ENCODE measurements around the gene SMG9. TPM values are rescaled to one million over a fixed set of nuclear protein-coding genes. Genes with fewer than 3 reads are reported as not detected.
A peak's percentile ranks its signal among the peaks of the same experiment; 100 is the strongest.

Gene SMG9
- total RNA-seq, 1 donor from 2014 or later, result 4.7 TPM

DNA sequence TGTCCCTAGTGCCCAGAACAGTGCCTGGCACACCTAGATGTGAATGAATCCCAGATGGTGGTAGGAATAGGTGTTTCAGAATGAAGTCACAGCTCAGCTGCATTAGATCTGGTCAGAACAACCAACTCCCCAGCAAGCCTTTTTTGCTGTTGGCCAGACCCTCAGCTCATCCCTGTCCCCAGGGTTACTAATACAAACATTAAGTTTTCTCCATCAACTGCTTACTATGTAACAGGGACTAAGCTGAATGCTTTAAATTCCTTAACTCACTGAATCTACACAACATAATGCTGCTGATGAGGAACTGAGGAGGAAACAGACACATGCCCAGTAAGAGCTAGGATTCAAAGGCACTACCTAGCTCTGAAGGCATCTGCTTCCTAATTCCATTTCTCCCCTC lies 18.8 kb downstream of the SMG9 start:
- DNase-seq (ENCODE audit: low read depth), result no peak
- H3K36me3 ChIP-seq (ENCODE audit: control insufficient read depth, insufficient read depth, low read length), result peaks cover 15% of the 10 kb centered on the region
- H3K27me3 ChIP-seq (ENCODE audit: control insufficient read depth, insufficient read depth, low read length), result no peaks in the 10 kb centered on the region
- no peak for TF ChIP-seq CTCF (IDR thresholded peaks at IDR 0.05; ENCODE audit: insufficient read depth, low read length, severe bottlenecking)
- no peak overlapping the region for H3K4me3 ChIP-seq (ENCODE audit: low read depth, low read length)
- peak; percentile 32 for FAIRE-seq

- TF ChIP-seq CTCF (IDR thresholded peaks at IDR 0.05; ENCODE audit: insufficient read depth, low read length, severe bottlenecking), result no peak
- FAIRE-seq (no peak), DNase-seq (ENCODE audit: low read depth) (no peak)
- peaks cover 15% of the 10 kb centered on the region for H3K36me3 ChIP-seq (ENCODE audit: control insufficient read depth, insufficient read depth, low read length)
- H3K27me3 ChIP-seq (ENCODE audit: control insufficient read depth, insufficient read depth, low read length), result no peaks in the 10 kb centered on the region
- no peak overlapping the region for H3K4me3 ChIP-seq (ENCODE audit: low read depth, low read length)
These were observed 19.7 kb downstream of the SMG9 start for GRCh38 chr19:43735013-43735412.

GRCh38 chr19:43731846-43732245 lies 22.9 kb downstream of the SMG9 start:
- DNase-seq (ENCODE audit: low read depth) (no peak), FAIRE-seq (no peak)
- H3K36me3 ChIP-seq (ENCODE audit: control insufficient read depth, insufficient read depth, low read length), result peaks cover 14% of the 10 kb centered on the region

GRCh38 chr19:43731346-43731745 lies 23.4 kb downstream of the SMG9 start:
- Histone ChIP-seq H3K4me3 (ENCODE audit: low read depth, low read length) (no peak overlapping the region), H3K27me3 (ENCODE audit: control insufficient read depth, insufficient read depth, low read length) (no peaks in the 10 kb centered on the region), H3K36me3 (ENCODE audit: control insufficient read depth, insufficient read depth, low read length) (peaks cover 13% of the 10 kb centered on the region)
- no peak for DNase-seq (ENCODE audit: low read depth)
- TF ChIP-seq CTCF (IDR thresholded peaks at IDR 0.05; ENCODE audit: insufficient read depth, low read length, severe bottlenecking), result no peak
- FAIRE-seq, result no peak

More at GRCh38 chr19:43731846-43732245, 22.9 kb downstream of the SMG9 start:
- H3K4me3 ChIP-seq (ENCODE audit: low read depth, low read length), result no peak overlapping the region
- H3K27me3 ChIP-seq (ENCODE audit: control insufficient read depth, insufficient read depth, low read length), result no peaks in the 10 kb centered on the region
- TF ChIP-seq CTCF (IDR thresholded peaks at IDR 0.05; ENCODE audit: insufficient read depth, low read length, severe bottlenecking), result no peak

DNA sequence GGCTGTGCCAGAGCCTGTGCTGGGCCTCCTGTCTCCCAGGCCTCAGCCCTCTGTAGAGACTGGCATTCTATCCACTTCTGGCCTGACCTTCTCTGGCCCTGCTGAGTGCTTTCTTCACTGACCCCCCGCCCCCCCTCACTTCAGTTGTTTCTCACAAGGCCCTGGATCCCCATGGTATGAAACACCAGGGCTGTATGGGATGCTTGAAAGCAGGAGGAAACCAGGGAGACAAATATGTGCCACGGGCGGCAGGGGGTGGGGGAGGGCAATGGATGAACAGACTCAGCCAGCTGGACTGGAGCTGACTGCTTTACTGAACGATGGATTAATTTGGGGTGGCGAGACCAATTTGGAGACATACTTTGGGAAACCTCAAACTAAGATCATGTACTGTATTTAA lies 24.8 kb downstream of the SMG9 start:
- Histone ChIP-seq H3K27me3 (ENCODE audit: control insufficient read depth, insufficient read depth, low read length) (no peaks in the 10 kb centered on the region), H3K4me3 (ENCODE audit: low read depth, low read length) (no peak overlapping the region), H3K36me3 (ENCODE audit: control insufficient read depth, insufficient read depth, low read length) (peaks cover 11% of the 10 kb centered on the region)
- TF ChIP-seq CTCF (IDR thresholded peaks at IDR 0.05; ENCODE audit: insufficient read depth, low read length, severe bottlenecking), result no peak
- DNase-seq (ENCODE audit: low read depth), result no peak
- FAIRE-seq, result peak; percentile 70

DNA sequence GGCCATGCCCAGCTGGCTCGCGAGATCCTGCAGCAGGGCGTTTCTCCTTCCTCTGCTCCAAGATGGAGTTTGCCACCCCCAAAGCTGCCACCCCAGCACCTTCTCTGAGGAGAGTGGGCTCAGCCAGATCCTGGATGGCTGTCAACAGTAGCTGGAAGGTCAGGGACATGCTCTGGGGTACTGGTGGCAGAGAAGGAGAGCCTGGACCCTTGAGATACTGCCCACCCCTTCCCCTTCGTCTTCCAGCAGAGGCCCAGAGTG lies 27.2 kb downstream of the SMG9 start:
- Histone ChIP-seq H3K36me3 (ENCODE audit: control insufficient read depth, insufficient read depth, low read length) (peaks cover 5% of the 10 kb centered on the region), H3K27me3 (ENCODE audit: control insufficient read depth, insufficient read depth, low read length) (no peaks in the 10 kb centered on the region), H3K4me3 (ENCODE audit: low read depth, low read length) (no peak overlapping the region)
- no peak for TF ChIP-seq CTCF (IDR thresholded peaks at IDR 0.05; ENCODE audit: insufficient read depth, low read length, severe bottlenecking)
- DNase-seq (ENCODE audit: low read depth) (no peak), FAIRE-seq (peak; percentile 32)

Measured in bronchial epithelial cell (primary cell).